Measurements from ENCODE around the gene SULF2. TPM values are rescaled to one million over a fixed set of nuclear protein-coding genes. Genes with fewer than 3 reads are reported as not detected.

The SULF2 gene
- total and polyA plus RNA-seq, 2 of the 13 experiments (the other 11 are each of a cell fraction or from before 2014, with no cell fraction given), result 7.2 to 50.9 TPM

DNA sequence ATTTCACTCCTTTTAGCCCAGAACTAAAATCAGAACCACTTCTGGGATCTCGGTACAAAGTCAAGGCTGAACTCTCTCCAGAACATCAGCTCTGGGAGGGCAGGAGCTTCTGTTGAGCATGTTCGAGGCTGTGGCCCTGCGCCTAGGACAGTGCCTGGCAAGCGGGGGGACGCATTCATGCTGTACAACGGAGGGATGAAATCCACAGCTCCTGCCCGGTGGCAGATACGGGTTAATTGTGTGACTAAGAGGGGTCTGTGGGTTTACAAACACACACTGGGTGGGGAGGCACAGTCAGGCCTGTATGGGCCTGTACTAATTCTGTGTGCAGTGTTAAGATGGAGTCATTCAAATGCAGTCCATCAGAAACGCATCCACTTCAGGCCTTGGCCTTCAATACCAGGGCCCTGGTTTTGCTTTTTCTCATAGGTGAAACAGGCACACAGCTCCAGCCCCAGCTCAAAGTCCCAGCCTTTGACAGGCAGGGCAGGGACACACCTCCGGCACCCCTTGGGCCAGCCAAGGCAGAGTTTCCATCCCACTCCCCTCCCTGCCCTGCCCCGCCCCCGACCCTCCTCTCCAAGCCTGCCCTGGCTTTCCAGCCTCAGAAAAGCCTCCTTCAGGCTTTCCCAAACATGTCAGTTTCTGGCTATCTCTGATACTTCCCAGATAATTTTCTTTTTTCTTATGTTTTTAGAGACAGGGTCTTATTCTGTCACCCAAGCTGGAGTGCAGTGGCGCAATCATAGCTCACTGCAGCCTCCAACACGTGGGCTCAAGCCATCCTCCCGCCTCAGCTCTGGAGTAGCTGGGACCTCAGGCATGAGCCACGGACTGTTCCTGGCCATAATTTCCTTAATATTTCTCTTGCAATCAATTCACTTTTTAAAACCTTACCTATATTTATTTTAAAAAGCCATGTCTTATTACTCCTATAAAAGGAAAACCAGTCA lies 109.8 kb downstream of the SULF2 start (continued):
- TF ChIP-seq KAT2B (IDR thresholded peaks at IDR 0.05; ENCODE audit: borderline replicate concordance, low read depth, low read length) (no peak), AKNA (CRISPR knock-in tag; IDR thresholded peaks at IDR 0.05; ENCODE audit: borderline replicate concordance) (no peak), KDM5B (CRISPR knock-in tag; IDR thresholded peaks at IDR 0.05; ENCODE audit: borderline replicate concordance) (peak; percentile 25; the same call in 1 of the 2 replicates), AHR (CRISPR knock-in tag; IDR thresholded peaks at IDR 0.05) (no peak), MYC (CRISPR knock-in tag; IDR thresholded peaks at IDR 0.05; ENCODE audit: borderline replicate concordance) (0 out of 2 replicates have a peak, but pooled peaks have one; percentile 38), ZXDC (CRISPR knock-in tag; IDR thresholded peaks at IDR 0.05) (no peak), ZNF225 (CRISPR knock-in tag; IDR thresholded peaks at IDR 0.05) (no peak), SP5 (CRISPR knock-in tag; IDR thresholded peaks at IDR 0.05; ENCODE audit: borderline replicate concordance, low read depth) (0 out of 2 replicates have a peak, but pooled peaks have one; percentile 49), ZFP90 (CRISPR knock-in tag; IDR thresholded peaks at IDR 0.05; ENCODE audit: borderline replicate concordance) (peak; percentile 71; the same call in 1 of the 2 replicates)
- TF ChIP-seq, protein P1, sequence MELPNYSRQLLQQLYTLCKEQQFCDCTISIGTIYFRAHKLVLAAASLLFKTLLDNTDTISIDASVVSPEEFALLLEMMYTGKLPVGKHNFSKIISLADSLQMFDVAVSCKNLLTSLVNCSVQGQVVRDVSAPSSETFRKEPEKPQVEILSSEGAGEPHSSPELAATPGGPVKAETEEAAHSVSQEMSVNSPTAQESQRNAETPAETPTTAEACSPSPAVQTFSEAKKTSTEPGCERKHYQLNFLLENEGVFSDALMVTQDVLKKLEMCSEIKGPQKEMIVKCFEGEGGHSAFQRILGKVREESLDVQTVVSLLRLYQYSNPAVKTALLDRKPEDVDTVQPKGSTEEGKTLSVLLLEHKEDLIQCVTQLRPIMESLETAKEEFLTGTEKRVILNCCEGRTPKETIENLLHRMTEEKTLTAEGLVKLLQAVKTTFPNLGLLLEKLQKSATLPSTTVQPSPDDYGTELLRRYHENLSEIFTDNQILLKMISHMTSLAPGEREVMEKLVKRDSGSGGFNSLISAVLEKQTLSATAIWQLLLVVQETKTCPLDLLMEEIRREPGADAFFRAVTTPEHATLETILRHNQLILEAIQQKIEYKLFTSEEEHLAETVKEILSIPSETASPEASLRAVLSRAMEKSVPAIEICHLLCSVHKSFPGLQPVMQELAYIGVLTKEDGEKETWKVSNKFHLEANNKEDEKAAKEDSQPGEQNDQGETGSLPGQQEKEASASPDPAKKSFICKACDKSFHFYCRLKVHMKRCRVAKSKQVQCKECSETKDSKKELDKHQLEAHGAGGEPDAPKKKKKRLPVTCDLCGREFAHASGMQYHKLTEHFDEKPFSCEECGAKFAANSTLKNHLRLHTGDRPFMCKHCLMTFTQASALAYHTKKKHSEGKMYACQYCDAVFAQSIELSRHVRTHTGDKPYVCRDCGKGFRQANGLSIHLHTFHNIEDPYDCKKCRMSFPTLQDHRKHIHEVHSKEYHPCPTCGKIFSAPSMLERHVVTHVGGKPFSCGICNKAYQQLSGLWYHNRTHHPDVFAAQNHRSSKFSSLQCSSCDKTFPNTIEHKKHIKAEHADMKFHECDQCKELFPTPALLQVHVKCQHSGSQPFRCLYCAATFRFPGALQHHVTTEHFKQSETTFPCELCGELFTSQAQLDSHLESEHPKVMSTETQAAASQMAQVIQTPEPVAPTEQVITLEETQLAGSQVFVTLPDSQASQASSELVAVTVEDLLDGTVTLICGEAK (IDR thresholded peaks at IDR 0.05), result no peak
- TF ChIP-seq, protein P1 (CRISPR knock-in tag; IDR thresholded peaks at IDR 0.05), result peak; percentile 61; the same call in 1 of the 2 replicates

Measured in HepG2 (cell line).